SU-DHL-6 (cell line): ENCODE data around the gene LRIT2.

Experiments used
- EZH2phosphoT487 ChIP-seq: fragments of 200-600 bp; sonication (generic), shearing (Covaris generic); conservative IDR thresholded peaks from 2 replicates; pipeline ENCODE4 v1.6.1; 2018; ENCODE audit warnings: mild to moderate bottlenecking, antibody characterized with exemption, low read length, moderate library complexity, mixed read lengths
- TF ChIP-seq, protein P1 (sequence below): fragments of 200-600 bp; sonication (generic); IDR thresholded peaks from one replicate; pipeline ENCODE4 v1.5.1; 2017; ENCODE audit warnings: antibody characterized with exemption, mild to moderate bottlenecking, low read length, moderate library complexity; ENCODE audit not compliant: insufficient read depth, poor library complexity, severe bottlenecking

DNA sequence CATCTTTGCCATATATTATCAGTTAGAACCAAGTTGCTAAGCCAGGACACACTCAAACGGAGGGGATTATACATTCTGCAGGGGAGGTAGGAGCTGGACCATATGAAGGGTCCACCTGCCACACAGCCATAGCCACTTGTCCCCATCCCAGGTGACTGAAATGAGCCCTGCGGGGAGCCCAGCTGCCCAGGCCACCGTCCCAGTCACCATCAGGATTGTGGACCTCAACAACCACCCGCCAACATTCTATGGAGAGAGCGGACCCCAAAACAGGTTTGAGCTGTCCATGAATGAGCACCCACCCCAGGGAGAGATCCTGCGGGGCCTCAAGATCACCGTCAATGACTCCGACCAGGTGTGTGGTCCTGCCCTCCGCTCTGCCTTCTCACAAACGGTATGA is 17.3 kb downstream of the LRIT2 start:
- TF ChIP-seq, protein P1, sequence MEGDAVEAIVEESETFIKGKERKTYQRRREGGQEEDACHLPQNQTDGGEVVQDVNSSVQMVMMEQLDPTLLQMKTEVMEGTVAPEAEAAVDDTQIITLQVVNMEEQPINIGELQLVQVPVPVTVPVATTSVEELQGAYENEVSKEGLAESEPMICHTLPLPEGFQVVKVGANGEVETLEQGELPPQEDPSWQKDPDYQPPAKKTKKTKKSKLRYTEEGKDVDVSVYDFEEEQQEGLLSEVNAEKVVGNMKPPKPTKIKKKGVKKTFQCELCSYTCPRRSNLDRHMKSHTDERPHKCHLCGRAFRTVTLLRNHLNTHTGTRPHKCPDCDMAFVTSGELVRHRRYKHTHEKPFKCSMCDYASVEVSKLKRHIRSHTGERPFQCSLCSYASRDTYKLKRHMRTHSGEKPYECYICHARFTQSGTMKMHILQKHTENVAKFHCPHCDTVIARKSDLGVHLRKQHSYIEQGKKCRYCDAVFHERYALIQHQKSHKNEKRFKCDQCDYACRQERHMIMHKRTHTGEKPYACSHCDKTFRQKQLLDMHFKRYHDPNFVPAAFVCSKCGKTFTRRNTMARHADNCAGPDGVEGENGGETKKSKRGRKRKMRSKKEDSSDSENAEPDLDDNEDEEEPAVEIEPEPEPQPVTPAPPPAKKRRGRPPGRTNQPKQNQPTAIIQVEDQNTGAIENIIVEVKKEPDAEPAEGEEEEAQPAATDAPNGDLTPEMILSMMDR: no peak
- no peak for TF ChIP-seq EZH2phosphoT487
